Measurements from ENCODE around the gene PLK5.

PLK5 gene

GRCh38 chr19:1554968-1555367 is 31.1 kb downstream of the PLK5 start:
- no peak for DNase-seq (ENCODE audit: low read depth in 2 of 3, low spot score in 2 of 3)

DNA sequence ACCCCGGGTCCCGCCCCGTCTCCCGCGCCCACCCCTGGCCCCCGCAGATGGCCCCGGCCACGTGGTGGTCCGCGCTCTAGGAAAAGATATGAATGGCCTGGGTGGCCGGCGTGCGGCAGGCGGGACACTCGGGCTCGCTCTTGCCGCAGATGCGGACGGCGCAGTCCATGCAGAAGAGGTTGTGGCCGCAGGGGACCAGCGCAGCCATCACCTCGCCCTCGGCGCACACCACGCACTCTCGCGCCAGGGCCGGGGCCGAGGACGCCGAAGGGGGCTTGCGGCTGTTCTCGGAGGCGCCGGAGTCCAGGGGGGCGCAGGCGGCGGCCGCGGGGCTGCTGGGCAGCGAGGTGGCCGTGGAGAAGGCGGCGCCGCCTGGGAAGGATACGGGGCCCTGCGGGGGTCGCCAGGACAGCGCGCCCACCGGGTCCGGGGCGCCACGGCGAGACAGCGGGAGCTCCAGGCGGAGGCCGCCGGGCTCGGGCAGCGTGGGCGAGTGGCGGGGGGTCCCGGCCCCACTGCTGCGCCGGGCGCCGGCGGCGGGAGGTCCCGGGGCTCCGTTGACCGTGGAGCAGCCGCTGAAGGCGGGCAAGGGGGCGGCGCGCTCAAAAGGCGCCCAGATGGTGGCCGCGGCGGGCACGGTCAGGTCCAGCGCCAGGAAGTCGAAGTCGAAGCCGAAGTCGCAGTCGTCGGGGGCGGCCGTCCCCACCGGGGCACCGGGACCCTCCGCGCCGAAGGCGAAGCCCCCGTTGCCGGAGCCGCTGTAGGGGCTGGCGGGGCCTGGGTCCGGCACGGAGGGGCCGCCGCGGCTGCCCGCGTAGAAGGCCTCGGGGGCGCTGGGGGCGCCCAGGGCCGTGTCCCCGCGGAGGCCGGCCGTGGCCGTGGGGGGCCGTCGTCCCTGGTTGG is 31.9 kb downstream of the PLK5 start:
- DNase-seq (ENCODE audit: low read depth in 2 of 3, low spot score in 2 of 3) = no peak

GRCh38 chr19:1556390-1557070 is 32.7 kb downstream of the PLK5 start:
- DNase-seq (ENCODE audit: low read depth in 2 of 3, low spot score in 2 of 3) = no peak

DNA sequence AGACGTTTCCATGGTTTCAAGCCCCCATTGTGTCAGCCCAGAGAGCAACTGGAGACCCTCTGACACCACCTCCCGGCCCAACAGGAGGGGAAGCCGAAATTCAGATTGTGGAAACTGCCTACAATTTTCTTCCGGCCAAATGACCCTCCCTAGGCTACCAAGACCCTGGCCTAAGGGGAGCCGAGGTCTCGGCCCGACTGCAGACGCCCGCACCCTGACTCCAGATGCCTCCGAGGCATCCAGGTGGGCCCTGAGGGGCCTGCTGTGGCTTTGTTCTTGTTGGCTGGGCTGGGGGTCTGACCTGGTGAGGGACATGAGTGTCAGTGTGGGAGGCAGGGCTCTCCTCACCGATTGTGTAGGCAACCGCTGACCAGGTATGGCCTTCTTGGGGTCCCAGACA is 34.7 kb downstream of the PLK5 start:
- no peak for DNase-seq (ENCODE audit: low read depth in 2 of 3, low spot score in 2 of 3)

DNA sequence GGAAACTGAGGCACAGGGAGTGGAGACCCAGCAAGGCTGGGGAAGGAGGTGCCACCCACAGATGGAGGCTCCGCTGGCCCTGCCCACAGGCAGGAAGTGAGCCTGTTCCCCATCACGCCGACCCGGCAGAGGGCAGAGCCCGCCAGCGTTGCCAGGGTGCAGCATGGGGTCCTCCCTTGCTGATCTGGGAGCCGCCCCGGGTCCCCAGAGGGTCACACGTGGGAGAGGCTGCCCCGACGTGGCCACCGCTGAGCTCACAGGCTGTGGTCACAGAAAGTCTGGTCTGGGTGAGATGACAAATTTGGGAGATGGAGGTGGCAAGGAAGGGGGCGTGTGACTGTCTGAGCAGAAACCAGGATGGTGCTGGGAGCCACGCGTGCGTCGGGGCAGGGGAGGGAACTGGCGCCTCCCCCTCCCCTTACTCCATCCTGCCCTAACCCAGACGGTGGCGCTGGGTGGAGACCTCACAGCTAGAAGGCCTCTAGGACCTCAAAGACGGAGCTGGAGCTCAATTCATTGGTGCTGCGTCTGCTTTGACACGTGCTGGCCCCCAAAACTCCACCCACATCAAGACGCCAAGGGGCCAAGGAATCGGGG is 36.5 kb downstream of the PLK5 start:
- no peak for DNase-seq (ENCODE audit: low read depth in 2 of 3, low spot score in 2 of 3)

DNA sequence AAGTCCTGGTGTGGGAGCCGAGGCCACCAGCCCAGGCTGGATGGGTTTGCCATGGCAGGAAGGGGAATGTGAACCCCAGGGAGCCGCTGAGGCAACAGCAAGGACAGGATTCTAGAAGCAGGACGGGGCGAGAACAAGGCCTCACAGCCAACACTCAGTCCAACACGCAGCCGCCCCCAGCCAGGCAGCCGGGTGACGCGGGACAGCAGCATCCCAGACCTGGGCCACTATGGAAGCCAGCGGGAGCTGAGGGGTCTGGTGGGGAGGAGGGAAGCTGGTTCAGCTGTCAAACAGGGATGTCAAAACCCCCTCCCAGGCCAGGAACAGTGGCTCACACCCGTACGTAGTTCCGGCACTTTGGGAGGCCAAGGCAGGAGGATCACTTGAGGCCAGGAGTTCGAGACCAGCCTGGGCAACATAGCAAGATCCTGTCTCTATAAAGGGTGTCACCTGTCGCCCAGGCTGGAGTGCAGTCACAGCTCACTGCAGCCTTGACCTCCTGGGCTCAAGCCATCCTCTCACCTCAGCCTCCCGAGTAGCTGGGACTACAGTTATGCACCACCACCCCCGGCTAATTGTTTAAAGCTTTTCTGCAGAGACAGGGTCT is 37.5 kb downstream of the PLK5 start:
- DNase-seq (ENCODE audit: low read depth in 2 of 3, low spot score in 2 of 3) = no peak

DNA sequence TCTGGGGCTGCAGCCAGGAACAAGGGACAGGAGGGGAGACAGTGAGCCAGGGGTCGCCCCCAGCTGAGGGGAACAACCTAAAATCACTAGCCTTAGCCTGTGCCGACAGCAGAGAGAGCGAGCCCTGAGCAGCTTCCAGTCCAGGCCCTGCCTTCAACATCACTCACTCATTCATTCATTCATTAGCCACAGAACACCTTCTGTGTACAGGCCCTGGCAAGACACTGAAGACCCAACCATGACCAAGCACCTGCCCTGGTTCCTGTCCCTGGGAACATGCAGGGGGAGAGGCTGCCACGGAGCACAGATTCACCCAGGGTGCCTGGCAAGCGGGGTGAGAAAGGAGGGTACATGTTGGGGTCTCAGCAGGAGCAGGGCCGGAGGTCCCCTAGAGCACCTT is 39.4 kb downstream of the PLK5 start:
- DNase-seq (ENCODE audit: low read depth in 2 of 3, low spot score in 2 of 3) = no peak

- DNase-seq (ENCODE audit: low read depth in 2 of 3, low spot score in 2 of 3) = no peak
Observed at GRCh38 chr19:1566392-1567115, 42.7 kb downstream of the PLK5 start.

DNA sequence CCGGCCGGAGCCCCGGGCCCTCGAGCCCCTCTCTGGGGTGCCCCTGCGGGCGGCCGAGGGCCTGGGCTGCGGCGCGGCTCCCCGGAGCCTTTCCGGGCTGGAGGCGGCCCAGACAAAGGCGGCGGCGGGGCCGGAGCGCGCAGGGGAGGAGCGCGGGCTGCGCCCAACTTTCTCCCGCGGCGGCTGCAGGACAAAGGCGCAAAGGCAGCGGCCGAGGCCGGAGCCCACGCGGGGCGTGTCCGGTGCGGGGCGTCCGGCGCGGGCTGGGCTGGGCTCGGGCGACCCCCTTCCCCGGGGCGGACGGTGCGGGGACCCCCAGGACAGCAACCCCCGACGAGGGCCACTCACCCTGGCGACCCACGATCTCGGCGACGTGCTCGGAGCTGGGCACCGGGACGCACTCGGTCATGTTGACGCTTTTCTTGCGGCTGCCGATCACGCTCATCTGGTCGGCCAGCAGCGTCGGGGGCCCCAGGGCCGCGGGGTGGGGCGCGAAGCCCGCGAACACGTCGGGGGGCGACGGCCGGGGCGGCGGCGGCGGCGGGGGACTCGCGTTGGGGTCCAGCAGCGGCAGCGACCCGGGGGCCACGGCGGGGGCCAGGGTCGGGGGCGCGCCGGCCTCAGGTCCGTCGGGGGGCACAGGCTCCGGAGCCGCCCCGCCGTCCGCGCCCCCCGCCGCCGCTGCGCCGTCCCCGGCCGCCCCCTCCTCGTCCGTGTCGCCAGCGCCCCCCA is 43.4 kb downstream of the PLK5 start:
- DNase-seq (ENCODE audit: low read depth in 2 of 3, low spot score in 2 of 3) = no peak

GRCh38 chr19:1567848-1568227 is 44.0 kb downstream of the PLK5 start:
- DNase-seq (ENCODE audit: low read depth in 2 of 3, low spot score in 2 of 3) = no peak

- DNase-seq (ENCODE audit: low read depth in 2 of 3, low spot score in 2 of 3) = peak; percentile 59 to 61 (median 60)
Observed at GRCh38 chr19:1568320-1569019, 44.6 kb downstream of the PLK5 start, which contains the start of gene MEX3D. TSS of gene MEX3D (minus strand) at chr19:1568325. CDS start at chr19:1568058, 267 bp downstream.

DNA sequence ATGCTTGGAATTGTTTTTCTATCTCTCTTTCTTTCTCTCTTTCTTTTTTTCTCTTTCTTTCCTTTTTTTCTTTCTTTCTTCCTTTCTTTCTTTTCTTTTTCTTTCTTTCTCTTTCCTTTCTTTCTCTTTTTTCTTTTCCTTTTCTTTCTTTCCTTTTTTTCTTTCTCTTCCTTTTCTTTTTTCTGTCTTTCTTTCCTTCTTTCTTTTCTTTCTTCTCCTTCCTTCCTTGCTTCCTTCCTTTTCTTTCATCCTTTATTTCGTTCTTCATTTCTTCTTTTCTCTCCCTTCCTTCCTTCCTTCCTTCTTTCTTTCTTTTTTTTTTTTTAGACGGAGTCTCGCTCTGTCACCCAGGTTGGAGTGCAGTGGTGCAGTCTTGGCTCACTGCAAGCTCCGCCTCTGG is 46.1 kb downstream of the PLK5 start:
- DNase-seq (ENCODE audit: low read depth in 2 of 3, low spot score in 2 of 3) = no peak

DNA sequence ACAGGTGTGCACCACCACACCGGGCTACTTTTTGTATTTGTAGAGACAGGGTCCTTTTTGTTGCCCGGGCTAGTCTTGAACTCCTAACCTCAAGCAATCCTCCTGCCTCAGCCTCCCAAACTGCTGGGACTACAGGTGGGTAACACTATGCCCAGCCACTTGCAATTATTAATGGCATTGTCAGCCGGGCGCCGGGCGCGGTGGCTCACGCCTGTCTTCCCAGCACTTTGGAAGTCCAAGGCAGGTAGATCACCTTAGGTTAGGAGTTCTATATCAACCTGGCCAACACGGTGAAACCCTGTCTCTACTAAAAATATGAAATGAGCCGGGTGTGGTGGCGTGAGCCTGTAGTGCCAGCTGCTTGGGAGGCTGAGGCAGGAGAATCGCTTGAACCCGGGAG is 47.0 kb downstream of the PLK5 start:
- no peak for DNase-seq (ENCODE audit: low read depth in 2 of 3, low spot score in 2 of 3)

- no peak for DNase-seq (ENCODE audit: low read depth in 2 of 3, low spot score in 2 of 3)
Observed at GRCh38 chr19:1571358-1571757, 47.5 kb downstream of the PLK5 start.

DNA sequence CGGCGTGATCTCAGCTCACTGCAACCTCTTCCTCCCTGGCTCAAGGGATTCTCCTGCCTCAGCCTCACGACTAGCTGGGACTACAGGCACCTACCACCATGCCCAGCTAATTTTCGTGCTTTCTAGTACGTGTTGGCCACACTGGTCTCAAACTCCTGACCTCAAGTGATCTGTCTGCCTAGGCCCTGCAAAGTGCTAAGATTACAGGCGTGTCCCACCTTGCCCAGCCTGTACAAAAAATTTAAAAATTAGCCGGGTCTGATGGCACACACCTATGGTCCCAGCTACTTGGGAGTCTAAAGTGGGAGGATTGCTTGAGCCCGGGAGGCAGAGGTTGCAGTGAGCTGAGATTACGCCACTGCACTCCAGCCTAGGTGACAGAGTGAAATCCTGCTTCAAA is 48.9 kb downstream of the PLK5 start:
- DNase-seq (ENCODE audit: low read depth in 2 of 3, low spot score in 2 of 3) = no peak

- DNase-seq (ENCODE audit: low read depth in 2 of 3, low spot score in 2 of 3) = no peak
Observed at GRCh38 chr19:1574354-1575136, 50.7 kb downstream of the PLK5 start.

DNA sequence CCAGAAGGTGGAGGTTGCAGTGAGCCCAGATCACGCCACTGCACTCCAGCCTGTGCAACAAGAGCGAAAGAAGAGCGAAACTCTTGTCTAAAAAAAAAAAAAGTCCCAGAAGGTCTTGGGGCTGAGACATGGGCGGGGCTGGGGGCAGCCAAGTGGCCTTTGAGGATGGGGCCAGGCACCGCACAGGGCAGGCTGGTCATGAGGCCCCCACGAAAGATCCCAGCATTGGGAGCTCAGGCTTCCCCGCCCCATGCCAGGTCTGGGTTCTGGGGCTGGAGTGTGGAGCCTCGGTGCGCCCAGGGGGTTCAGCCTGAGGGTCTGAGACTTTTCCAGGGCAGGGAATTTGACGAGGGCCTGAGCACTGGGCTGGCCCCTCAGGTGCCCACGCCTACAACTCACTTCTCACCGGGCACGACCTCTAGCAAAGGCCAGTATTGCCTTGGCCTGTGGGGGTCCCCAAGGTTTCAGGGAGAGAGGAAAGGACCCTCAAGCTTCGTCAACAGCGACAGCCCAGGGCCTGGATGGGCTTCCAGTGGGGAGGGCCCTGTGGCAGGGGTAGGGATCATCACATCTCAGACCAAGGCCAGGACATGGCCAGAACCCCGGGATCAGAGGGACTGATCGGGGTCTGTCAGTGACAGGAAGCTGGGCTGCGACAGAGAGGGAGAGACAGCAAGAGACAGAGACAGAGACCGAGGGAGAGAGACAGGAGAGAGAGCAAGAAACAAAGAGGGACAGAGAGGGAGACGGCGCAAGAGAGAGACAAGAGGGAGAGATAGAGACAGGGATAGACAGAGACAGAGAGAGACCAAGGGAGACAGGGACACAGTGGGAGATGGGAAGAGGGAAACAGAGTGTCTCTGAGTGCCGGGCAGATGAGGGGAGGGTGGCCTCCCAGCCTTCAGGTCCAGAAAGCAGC is 51.7 kb downstream of the PLK5 start:
- no peak for DNase-seq (ENCODE audit: low read depth in 2 of 3, low spot score in 2 of 3)

Measured in activated CD8-positive, alpha-beta memory T cell treated with anti-CD3 and anti-CD28 coated beads for 48 hours (primary cell).